Measurements from ENCODE around the gene ST6GAL1.

The ST6GAL1 gene

DNA sequence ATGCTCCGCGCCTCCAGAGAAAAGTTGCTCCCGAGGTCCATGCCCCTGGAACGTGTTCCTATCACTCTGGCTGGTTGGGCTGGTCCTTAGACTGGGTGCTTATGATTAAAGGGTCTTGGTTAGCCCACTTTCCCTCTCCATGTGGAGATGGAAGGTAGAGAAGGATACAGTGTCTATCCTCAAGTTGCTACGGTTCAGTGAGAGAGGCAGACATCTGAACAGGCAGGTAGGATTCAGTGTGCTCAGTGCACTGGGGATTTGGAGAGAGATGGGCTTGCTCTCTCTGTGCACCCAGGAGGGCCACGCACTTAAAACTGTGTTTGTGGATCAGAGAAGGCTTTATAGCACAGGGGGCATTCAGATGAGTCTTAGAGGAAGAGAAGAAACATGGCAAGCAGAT, 146.0 kb downstream of the ST6GAL1 start:
- Histone ChIP-seq H3K9me3 (no peaks in the 10 kb centered on the region), H3K4me3 (ENCODE audit: low read depth, low read length) (no peak overlapping the region), H3K36me3 (no peaks in the 10 kb centered on the region), H3K4me1 (no peaks in the 10 kb centered on the region), H3K27me3 (no peaks in the 10 kb centered on the region)
- no peak for DNase-seq
- TF ChIP-seq, protein P1, sequence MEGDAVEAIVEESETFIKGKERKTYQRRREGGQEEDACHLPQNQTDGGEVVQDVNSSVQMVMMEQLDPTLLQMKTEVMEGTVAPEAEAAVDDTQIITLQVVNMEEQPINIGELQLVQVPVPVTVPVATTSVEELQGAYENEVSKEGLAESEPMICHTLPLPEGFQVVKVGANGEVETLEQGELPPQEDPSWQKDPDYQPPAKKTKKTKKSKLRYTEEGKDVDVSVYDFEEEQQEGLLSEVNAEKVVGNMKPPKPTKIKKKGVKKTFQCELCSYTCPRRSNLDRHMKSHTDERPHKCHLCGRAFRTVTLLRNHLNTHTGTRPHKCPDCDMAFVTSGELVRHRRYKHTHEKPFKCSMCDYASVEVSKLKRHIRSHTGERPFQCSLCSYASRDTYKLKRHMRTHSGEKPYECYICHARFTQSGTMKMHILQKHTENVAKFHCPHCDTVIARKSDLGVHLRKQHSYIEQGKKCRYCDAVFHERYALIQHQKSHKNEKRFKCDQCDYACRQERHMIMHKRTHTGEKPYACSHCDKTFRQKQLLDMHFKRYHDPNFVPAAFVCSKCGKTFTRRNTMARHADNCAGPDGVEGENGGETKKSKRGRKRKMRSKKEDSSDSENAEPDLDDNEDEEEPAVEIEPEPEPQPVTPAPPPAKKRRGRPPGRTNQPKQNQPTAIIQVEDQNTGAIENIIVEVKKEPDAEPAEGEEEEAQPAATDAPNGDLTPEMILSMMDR (IDR thresholded peaks at IDR 0.05; ENCODE audit: low read depth, low read length) = no peak

DNA sequence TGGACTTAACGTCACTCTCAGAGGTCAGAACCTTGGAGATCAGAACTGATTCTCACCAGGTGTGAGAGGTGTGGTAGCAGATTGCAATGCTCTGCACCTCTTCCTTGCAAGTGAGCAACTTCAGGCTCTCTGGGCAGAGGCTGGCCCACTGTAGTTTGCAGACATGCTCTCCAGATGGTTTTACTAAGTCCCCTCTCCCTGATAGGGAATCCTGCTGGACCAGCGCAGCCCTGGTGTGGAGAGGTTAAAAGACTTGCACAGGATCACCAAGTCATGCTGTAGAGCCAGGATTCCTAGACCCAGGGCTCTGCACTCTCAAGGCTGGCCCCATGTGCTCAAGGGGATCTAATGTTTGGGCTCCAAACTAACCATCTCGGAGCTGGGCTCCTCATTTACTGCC, 146.8 kb downstream of the ST6GAL1 start:
- Histone ChIP-seq H3K4me1 (no peaks in the 10 kb centered on the region), H3K27me3 (no peaks in the 10 kb centered on the region), H3K36me3 (no peaks in the 10 kb centered on the region), H3K9me3 (no peaks in the 10 kb centered on the region), H3K4me3 (ENCODE audit: low read depth, low read length) (no peak overlapping the region)
- TF ChIP-seq, protein P1 (IDR thresholded peaks at IDR 0.05; ENCODE audit: low read depth, low read length) = no peak
- DNase-seq = no peak

DNA sequence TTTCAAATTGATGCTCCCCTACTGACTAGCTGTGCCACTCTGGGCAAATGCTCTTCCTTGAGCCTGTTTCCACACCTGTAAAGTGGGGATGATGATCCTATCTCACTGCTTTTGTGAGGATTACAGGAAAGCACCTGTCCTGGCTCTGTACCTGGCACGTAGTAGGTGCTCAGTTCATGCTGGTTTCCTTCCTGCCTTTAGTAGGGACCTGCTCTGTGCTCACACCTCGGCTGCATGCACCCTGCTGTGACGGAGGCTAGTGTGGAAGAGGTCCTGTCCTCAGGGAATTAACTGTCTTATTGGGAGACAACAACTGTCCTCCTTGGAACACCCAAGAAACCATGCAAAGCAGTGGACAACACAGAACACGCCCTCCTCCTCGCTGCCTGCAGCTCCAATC, 147.2 kb downstream of the ST6GAL1 start:
- Histone ChIP-seq H3K36me3 (no peaks in the 10 kb centered on the region), H3K4me1 (no peaks in the 10 kb centered on the region), H3K9me3 (no peaks in the 10 kb centered on the region), H3K27me3 (no peaks in the 10 kb centered on the region), H3K4me3 (ENCODE audit: low read depth, low read length) (no peak overlapping the region)
- DNase-seq = no peak
- TF ChIP-seq, protein P1 (IDR thresholded peaks at IDR 0.05; ENCODE audit: low read depth, low read length) = no peak

DNA sequence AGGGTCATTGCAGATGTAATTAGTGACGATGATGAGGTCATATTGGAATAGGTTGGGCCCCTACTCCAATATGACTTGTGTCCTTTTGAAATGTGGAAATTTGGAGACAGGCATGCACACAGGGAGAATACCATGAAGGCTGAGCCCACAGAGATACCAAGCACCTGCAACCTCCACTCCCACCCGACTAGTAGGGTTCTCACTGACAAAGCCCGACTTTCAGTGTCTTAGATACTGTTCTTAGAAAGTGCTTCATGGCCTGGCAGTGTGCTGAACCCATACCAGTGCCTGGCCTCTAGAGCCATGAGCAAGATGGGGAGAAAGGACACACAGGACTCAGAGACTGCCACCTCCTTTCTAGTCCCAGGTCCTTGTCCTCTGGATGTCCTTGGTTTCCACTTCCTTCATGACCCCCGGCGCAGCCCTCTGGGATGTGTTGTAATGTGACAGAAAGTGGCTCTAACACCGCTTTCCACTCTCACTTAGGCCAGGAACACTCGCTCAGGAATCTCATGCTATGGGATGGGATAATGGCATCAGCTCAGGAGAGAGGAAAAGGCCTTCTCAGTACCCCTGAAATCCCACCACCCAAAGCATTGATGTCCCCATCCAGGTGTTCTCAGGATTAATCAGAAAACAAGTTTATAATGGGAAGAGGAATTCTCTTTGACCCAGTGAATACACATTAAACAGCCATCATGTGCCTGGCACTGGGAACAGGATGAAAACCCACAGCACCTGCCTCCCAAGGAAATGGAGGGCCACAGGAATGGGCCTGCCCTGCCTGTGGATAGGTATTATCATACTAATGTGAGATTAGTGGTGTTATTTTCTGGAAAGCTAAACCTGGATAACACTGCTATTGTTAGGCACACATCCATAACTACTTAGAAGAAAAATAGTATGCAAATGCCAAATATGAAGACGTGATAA, 149.0 kb downstream of the ST6GAL1 start:
- Histone ChIP-seq H3K36me3 (no peaks in the 10 kb centered on the region), H3K27me3 (no peaks in the 10 kb centered on the region), H3K4me1 (no peaks in the 10 kb centered on the region), H3K9me3 (no peaks in the 10 kb centered on the region), H3K4me3 (ENCODE audit: low read depth, low read length) (no peak overlapping the region)
- DNase-seq = no peak
- TF ChIP-seq, protein P1 (IDR thresholded peaks at IDR 0.05; ENCODE audit: low read depth, low read length) = no peak

DNA sequence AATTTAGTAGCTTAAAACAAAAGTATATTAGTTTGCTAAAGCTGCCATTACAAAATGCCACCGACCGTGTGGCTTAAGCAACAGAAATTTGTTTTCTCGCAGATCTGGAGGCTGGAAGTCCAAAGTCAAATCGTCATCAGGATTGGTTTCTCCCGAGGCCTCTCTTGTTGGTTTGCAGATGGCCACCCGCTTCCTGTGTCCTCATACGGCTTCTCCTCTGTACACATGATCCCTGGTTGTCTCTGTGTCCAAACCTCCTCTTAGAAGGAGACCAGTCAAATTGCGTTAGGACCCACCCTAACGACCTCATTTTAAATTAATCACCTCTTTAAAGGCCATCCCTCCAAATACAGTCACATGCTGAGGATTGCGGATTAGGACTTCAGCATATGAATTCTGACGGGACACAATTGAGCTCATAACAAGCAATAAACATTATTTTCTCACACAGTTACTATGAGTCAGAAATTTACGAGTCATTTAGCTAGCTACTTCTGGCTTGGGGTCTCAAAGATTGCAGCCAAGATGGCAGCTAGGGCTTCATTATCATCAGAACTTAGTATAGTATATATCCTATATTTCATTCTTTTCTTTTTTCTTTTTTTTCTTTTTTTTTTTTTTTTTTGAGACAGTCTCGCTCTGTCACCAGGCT, 150.6 kb downstream of the ST6GAL1 start:
- TF ChIP-seq, protein P1 (IDR thresholded peaks at IDR 0.05; ENCODE audit: low read depth, low read length) = no peak
- Histone ChIP-seq H3K36me3 (no peaks in the 10 kb centered on the region), H3K9me3 (no peaks in the 10 kb centered on the region), H3K27me3 (no peaks in the 10 kb centered on the region), H3K4me3 (ENCODE audit: low read depth, low read length) (no peak overlapping the region), H3K4me1 (no peaks in the 10 kb centered on the region)
- DNase-seq = no peak

Data from BE2C (cell line).